Mammary epithelial cell (primary cell): ENCODE measurements around the gene ITPR3.

Source experiments
- CTCF ChIP-seq, 2 donors: IDR thresholded peaks in 1 of 2; conservative IDR thresholded peaks in 1 of 2; 2 replicates each; pipeline ENCODE4 v1.5.1; 2011 to 2012; ENCODE audit warnings: inconsistent platforms in 2 of 2, low read length in 2 of 2, mild to moderate bottlenecking in 2 of 2, control low read depth in 1 of 2, low read depth in 1 of 2; ENCODE audit not compliant: insufficient read depth in 1 of 2; ENCODE audit errors: extremely low read depth in 1 of 2
- EZH2 ChIP-seq: IDR thresholded peaks from 2 replicates; pipeline ENCODE4 v1.6.1; 2012; ENCODE audit warnings: low read length, inconsistent platforms, borderline replicate concordance

- TF ChIP-seq CTCF (conservative IDR thresholded peaks at IDR 0.05 in 1 of 2, IDR thresholded peaks at IDR 0.05 in 1 of 2; ENCODE audit: extremely low read depth in 1 of 2, insufficient read depth in 1 of 2, low read depth in 1 of 2, low read length in 2 of 2) (no peak), EZH2 (no peak)
Observed at GRCh38 chr6:33727126-33727525, 106.0 kb downstream of the ITPR3 start.
